Activated T-helper 17 cell treated with anti-CD3 and anti-CD28 coated beads, Interleukin-2, amount 50 U/mL, for 72 hours (primary cell): ENCODE data around the gene CAMKV. TPM values are rescaled to one million over a fixed set of nuclear protein-coding genes. Genes with fewer than 3 reads are reported as not detected.

Experiments used
- total RNA-seq, 2 donors: library from RNA; stranded (reverse); gene quantifications; one replicate each; pipeline ENCODE4 v1.2.3, GENCODE V29; 2022

CAMKV gene
- total RNA-seq, 2 donors from 2014 or later, result 0.15 to 0.34 TPM

Other genes with a start within 250 kb of the CAMKV start
- 100 to 1,000 TPM in 1 of 2 donors, 10 to 100 TPM in 1; 88.6 to 184 TPM for gene APEH, start 195.6 kb downstream of the CAMKV start, total RNA-seq
- gene MST1, start 180.4 kb downstream of the CAMKV start, total RNA-seq, result 10 to 100 TPM in 1 of 2 donors, 1 to 10 TPM in 1; 8.4 to 28.2 TPM
- gene RNF123, start 180.3 kb downstream of the CAMKV start, total RNA-seq, result 10 to 100 TPM; 22.8 to 44.5 TPM
- gene AMIGO3, start 150.2 kb downstream of the CAMKV start, total RNA-seq, result under 1 TPM in 1 of 2 donors, not detected in 1; 0.29 TPM
- 10 to 100 TPM; 22.4 to 38.7 TPM for gene GMPPB, start 146.0 kb downstream of the CAMKV start, total RNA-seq
- 10 to 100 TPM; 26.3 to 37.2 TPM for gene IP6K1, start 83.4 kb downstream of the CAMKV start, total RNA-seq
- gene CDHR4, start 70.0 kb downstream of the CAMKV start, total RNA-seq, result under 1 TPM in 1 of 2 donors, not detected in 1; 0.40 TPM
- gene INKA1, start 66.6 kb downstream of the CAMKV start, total RNA-seq, result under 1 TPM; 0.26 to 0.32 TPM
- 10 to 100 TPM; 68.6 to 94.2 TPM for gene UBA7, start 56.0 kb downstream of the CAMKV start, total RNA-seq
- gene TRAIP, start 13.3 kb downstream of the CAMKV start, total RNA-seq, result 10 to 100 TPM; 19.6 to 24.5 TPM
- gene MST1R, start 34.0 kb upstream of the CAMKV start, total RNA-seq, result under 1 TPM; 0.74 to 0.84 TPM
- gene MON1A, start 59.9 kb upstream of the CAMKV start, total RNA-seq, result 10 to 100 TPM in 1 of 2 donors, 1 to 10 TPM in 1; 4.6 to 15.8 TPM
- gene RBM6, start 70.2 kb upstream of the CAMKV start, total RNA-seq, result 10 to 100 TPM; 75.5 to 88.4 TPM
- gene RBM5, start 219.0 kb upstream of the CAMKV start, total RNA-seq, result 100 to 1,000 TPM; 146 to 167 TPM